GM21723 (cell line): ENCODE measurements around the gene CFP.

Experiments
- ATAC-seq: cut with Tn5 transposase; IDR thresholded peaks from one replicate; pipeline ENCODE4 v1.9.1; 2021; ENCODE audit warnings: mild to moderate bottlenecking, moderate library complexity; ENCODE audit not compliant: unreplicated experiment

CFP gene

GRCh38 chrX:47638816-47639215 is 9.1 kb upstream of the CFP start:
- no peak for ATAC-seq

GRCh38 chrX:47637546-47638195 is 7.9 kb upstream of the CFP start:
- ATAC-seq = peak; percentile 66

- ATAC-seq = no peak
Observed at GRCh38 chrX:47634871-47635575, 5.3 kb upstream of the CFP start.

GRCh38 chrX:47633689-47634590 is 4.2 kb upstream of the CFP start:
- no peak for ATAC-seq

GRCh38 chrX:47632666-47633065 is 2.9 kb upstream of the CFP start:
- ATAC-seq = no peak

- no peak for ATAC-seq
Observed at GRCh38 chrX:47631676-47632075, 1.9 kb upstream of the CFP start.

GRCh38 chrX:47628982-47629381 is 748 bp downstream of the CFP start:
- ATAC-seq = no peak

GRCh38 chrX:47625365-47625764 is 4.4 kb downstream of the CFP start:
- ATAC-seq = no peak

GRCh38 chrX:47623540-47624027 is 6.1 kb downstream of the CFP start:
- no peak for ATAC-seq

- ATAC-seq = no peak
Observed at GRCh38 chrX:47621851-47622250, 7.9 kb downstream of the CFP start.

- no peak for ATAC-seq
Observed at GRCh38 chrX:47620303-47620685, 9.4 kb downstream of the CFP start.

GRCh38 chrX:47619486-47620302 is 10.0 kb downstream of the CFP start, which contains the start of gene SYN1:
TSS of gene SYN1 (minus strand) at chrX:47619857. CDS start at chrX:47619728, 129 bp downstream.
- peak; percentile 78 for ATAC-seq

- ATAC-seq = no peak
Observed at GRCh38 chrX:47618923-47619485, 10.7 kb downstream of the CFP start.

GRCh38 chrX:47614618-47615017 is 15.1 kb downstream of the CFP start:
- ATAC-seq = no peak

- ATAC-seq = no peak
Observed at GRCh38 chrX:47613082-47613481, 16.6 kb downstream of the CFP start.

GRCh38 chrX:47612418-47612817 is 17.3 kb downstream of the CFP start:
- ATAC-seq = no peak

GRCh38 chrX:47611926-47612325 is 17.8 kb downstream of the CFP start:
- no peak for ATAC-seq

GRCh38 chrX:47611489-47611888 is 18.2 kb downstream of the CFP start:
- ATAC-seq = no peak

GRCh38 chrX:47610511-47610910 is 19.2 kb downstream of the CFP start:
- ATAC-seq = no peak

- ATAC-seq = no peak
Observed at GRCh38 chrX:47608130-47608810, 21.5 kb downstream of the CFP start.
